ENCODE measurements around the gene IGSF21.

IGSF21 gene

DNA sequence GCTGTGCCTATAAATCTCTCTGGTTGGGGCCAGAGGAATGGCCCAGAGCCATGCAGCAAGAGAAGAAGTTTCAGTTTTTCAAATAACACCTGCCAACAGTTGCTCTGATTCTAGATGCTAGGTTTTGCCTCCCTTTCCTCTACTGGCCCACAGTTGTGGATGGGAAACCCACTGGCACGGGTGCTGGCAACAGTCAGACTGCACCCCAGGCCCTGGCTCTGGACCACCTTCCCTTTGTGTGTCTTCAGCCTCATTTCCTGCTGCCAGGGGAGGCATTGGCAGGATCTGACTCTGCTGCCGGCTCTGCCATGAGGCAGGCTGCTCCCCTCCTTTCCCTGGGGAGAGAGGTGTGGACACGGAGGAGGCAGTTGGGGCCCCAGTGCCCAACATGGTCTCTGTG lies 142.0 kb downstream of the IGSF21 start:
- no peak for TF ChIP-seq CTCF (conservative IDR thresholded peaks at IDR 0.05; ENCODE audit: low read depth, low read length)
- DNase-seq (ENCODE audit: low read depth) = no peak
- H3K4me3 ChIP-seq (ENCODE audit: low read length) = no peak overlapping the region

DNA sequence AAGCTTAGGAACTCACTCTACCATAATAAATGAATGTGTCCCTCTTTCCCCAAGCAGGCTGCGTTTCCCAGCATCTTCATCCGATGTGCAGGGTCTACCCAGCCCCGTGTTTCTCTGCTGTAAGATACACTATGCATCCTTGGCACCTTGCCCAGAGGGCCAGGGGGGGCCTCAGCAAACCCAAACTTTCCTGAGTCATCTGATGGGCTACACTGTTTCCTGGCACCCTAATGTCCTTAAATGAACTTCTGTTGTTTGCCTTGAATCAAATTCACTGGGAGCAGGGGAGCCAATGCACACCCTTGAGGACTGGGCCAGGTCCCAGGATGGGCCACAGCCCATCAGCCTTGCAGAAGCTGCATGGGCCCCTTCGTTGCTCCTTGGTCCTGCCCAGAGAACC lies 145.5 kb downstream of the IGSF21 start:
- TF ChIP-seq CTCF (conservative IDR thresholded peaks at IDR 0.05; ENCODE audit: low read depth, low read length) = no peak
- no peak for DNase-seq (ENCODE audit: low read depth)
- no peak overlapping the region for H3K4me3 ChIP-seq (ENCODE audit: low read length)

DNA sequence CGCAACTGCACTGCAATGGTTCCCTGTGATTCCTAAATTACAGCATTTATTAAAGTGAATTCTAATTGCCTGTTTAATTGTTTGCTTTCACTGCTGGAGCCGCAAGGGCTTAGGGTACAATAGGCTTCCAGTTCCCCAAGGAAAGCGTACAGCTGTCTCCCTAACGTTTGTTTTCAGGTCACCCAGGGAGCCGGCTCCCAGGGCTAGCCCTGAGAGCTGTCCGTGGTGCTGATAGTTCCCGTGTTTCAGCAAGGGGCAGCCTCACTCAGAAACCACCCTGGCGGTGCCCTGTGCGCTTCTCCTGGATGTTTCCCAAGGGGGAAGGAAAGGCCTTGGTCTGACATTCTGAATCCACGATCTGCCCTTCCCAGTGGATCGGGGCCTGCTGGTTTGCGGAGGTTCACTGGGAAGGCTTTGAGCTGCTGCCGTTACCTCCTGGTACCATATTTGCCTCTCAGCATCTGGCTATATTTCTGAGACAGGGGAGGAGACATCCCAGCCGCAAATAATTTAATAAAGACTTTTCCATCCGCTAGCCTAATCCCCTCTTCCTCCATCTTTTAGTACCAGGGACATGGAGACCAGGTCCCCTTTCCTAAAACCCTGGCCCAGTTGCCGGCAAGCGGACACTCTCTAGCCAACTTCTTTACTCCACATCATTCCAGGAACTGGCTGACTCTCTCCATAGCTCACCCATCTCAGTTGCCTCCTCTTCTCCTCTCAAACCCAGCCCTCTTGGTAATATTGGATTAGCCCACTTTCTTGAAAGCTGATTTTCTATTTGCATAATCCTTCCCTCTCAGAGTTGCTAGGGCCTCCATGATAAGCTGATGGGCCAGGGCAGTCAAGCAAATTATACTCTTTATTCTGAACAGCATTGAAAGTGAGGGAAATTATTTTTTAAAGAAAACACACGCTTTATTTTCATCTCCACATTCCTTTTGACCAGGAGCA lies 149.0 kb downstream of the IGSF21 start:
- no peak for DNase-seq (ENCODE audit: low read depth)
- no peak for TF ChIP-seq CTCF (conservative IDR thresholded peaks at IDR 0.05; ENCODE audit: low read depth, low read length)
- no peak overlapping the region for H3K4me3 ChIP-seq (ENCODE audit: low read length)

GRCh38 chr1:18257778-18258177 lies 150.2 kb downstream of the IGSF21 start:
- no peak for DNase-seq (ENCODE audit: low read depth)
- no peak for TF ChIP-seq CTCF (conservative IDR thresholded peaks at IDR 0.05; ENCODE audit: low read depth, low read length)
- H3K4me3 ChIP-seq (ENCODE audit: low read length) = no peak overlapping the region

GRCh38 chr1:18261891-18262290 lies 154.3 kb downstream of the IGSF21 start:
- no peak overlapping the region for H3K4me3 ChIP-seq (ENCODE audit: low read length)
- no peak for TF ChIP-seq CTCF (conservative IDR thresholded peaks at IDR 0.05; ENCODE audit: low read depth, low read length)
- DNase-seq (ENCODE audit: low read depth) = no peak

DNA sequence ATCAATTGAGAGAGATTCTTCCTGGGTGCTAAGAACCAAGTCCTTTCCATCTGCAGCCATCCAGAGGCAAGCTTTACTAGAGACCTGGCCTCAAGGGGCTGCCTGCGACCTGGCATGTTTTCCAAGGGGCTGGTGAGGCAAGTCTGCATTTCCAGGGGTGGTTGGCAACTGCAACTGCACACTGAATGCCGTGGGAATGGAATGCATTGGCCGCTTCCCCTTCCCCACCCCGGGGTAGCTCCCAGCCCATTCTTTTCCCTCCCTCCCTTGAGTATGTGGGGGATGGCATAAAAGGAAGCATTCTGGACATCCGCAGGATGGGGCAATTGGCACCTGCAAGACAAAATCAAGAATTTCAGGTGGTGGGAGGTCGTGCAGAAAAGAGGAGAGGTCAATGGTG lies 155.1 kb downstream of the IGSF21 start:
- no peak for TF ChIP-seq CTCF (conservative IDR thresholded peaks at IDR 0.05; ENCODE audit: low read depth, low read length)
- DNase-seq (ENCODE audit: low read depth) = no peak
- H3K4me3 ChIP-seq (ENCODE audit: low read length) = no peak overlapping the region

GRCh38 chr1:18263547-18264120 lies 156.0 kb downstream of the IGSF21 start:
- TF ChIP-seq CTCF (conservative IDR thresholded peaks at IDR 0.05; ENCODE audit: low read depth, low read length) = no peak
- no peak overlapping the region for H3K4me3 ChIP-seq (ENCODE audit: low read length)
- DNase-seq (ENCODE audit: low read depth) = no peak

Measured in retinal pigment epithelial cell (primary cell).